ENCODE data around the gene WDR6.

- no peak for TF ChIP-seq CTCF (IDR thresholded peaks at IDR 0.05)
- no peak for TF ChIP-seq TEAD1 (CRISPR knock-in tag; IDR thresholded peaks at IDR 0.05)
- TF ChIP-seq IRF2 (CRISPR knock-in tag; IDR thresholded peaks at IDR 0.05; ENCODE audit: borderline replicate concordance, low read depth), result no peak
Measured at GRCh38 chr3:49007771-49008528, 759 bp downstream of the WDR6 start.
